Activated CD8-positive, alpha-beta memory T cell treated with anti-CD3 and anti-CD28 coated beads, Interleukin-2, amount 50 U/mL, for 4 hours (primary cell): Measurements from ENCODE around the gene SMAD2.
A peak's percentile ranks its signal among the peaks of the same experiment; 100 is the strongest.
"Not testable (repeated sequence)": the region's sequence is repeated elsewhere in the genome, so short reads cannot be mapped to it uniquely, and the experiment has no call there.

Source experiments
- DNase-seq: peaks from one replicate; pipeline ENCODE4 v3.0.0-alpha.2; 2020

SMAD2 gene

DNA sequence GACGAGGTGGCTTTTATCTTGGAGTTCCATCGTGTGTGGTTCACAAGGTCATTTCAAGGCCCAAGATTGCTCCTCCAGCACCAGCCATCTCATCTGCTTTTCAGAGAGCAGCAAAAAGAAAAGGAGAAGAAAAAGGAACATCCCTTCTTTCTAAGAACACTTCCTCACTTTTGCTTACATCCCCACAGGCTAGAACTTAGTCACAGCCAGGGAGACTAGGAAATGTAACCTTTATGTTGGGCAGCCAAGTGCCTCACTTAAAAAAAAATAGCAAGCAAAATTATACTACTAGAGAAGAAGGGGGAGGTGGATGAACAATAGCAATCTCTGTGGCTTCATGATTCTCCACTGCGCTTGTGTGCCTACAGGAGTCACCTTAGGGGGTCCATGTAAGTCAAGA is 141.8 kb downstream of the SMAD2 start:
- DNase-seq: no peak

DNA sequence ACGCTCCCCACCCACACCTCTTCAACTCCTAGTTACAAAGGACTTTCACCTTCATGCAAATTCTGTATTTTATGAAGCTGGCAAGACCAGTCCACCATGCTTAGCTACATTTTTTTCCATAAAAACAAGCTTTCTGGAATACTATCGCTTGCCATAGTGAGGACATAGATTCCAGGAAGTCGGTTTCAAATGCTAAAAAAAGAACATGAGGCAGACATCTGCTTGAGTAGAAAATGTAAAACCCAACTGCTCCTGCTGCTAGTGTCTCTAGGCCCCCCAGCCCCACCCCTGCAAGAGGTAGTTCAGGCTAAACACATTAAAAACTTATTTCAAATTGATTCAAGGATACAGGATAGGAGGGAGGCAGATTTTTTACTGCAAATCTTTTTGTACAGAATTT is 148.9 kb downstream of the SMAD2 start:
- DNase-seq: no peak

DNA sequence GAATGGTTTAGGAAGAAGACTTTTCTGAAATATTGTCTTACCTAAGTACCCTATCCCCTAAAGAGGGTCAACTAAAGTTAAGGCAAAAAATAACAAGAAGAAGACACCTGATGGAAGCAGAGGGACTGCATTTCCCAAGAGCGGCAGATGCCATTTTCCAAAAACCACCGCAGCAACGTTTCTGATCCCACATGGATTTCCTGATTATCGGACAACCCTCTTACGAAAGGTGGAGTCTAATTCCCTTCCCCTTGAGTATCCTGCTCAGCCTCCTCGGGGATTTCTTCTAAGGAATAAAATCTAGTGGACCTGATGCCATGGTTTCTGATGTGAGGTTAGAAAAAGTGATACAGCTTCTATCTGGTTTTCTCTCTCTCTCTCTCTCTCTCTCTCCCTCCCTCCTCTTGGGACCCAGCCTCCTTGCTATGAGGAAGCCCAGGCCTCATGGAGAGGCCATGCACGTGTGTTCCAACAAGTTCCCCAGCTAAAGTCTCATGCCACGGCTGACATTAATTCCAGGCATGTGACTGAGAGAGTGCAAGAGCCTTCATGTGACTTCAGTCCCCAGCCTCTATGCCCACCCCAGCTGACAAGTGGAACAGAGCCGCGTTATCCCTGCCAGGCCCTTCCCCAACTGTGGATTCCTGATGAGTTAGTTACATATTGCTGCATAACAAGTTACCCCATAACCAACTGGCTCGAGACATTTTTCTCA is 150.3 kb downstream of the SMAD2 start:
- DNase-seq: no peak

DNA sequence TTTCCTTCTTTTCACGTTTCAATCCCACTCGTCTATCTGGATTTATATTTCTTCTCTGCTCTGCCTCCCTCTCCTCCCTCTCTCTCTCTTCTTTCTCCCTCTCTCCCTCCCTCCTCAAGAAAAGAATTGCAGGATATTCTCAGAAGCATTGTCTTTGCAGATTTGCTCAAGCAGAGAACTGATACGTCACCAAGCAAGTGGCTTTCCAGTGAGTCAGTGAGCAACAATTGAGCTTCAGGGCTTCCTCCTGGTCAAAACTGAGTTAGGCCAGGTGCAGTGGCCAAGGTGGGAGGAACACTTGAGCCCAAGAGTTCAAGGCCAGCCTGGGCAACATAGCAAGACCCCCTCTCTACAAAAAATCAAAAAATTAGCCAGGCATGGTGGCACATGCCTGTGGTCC is 151.1 kb downstream of the SMAD2 start:
- DNase-seq: no peak

DNA sequence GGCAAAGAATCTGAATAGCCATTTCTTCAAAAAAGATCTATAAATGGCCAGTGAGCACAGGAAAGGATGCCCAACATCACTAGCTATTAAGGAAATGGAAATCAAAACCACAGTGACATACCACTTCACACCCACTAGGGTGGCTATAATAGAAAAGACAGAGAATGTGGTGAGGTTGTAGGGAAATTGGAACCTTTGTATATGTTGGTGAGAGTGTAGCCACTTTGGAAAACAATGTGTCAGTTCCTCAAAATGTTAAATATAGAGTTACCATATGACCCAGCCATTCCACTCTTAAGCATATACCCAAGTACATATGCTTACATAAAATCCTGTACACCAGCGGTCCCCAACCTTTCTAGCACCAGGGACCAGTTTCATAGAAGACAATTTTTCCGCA is 152.8 kb downstream of the SMAD2 start:
- DNase-seq: no peak

DNA sequence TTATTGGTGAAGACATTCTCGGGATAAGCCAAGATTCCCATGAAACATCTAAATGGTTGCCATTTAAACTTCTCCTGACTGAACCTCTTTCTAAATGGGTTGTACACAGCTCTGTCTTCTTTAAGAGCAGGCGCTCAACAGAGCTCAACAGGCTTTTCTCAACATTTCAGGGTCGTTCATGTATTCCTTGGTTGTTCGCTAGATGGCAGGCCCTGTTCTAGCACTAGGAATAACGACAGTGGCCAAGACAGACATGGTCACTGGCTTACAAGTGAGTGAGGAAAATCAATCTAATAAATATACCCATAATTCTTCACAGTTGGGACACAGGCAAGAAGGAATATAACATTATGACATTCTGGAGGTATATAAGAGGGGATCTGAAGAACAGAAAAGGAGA is 154.5 kb downstream of the SMAD2 start:
- no peak for DNase-seq

DNA sequence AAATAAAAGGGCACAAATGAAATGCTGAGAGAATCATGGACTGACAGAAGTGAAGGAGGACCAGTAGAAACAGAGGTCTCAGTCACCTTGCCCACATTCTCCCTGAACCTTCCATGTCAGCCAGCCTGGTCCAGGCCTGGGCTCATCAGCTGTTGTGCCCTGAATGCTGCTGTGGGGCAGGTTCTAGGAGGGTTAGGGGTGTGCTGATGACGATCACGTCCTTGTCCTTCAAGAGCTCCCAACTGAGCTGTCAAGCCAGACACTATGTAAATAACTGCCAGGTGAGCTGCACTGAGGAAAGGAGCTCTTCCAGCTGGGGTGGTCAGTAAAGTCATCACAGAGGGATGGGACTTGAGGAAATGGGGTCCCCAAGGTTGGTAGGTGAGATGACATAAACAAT is 156.5 kb downstream of the SMAD2 start:
- no peak for DNase-seq

DNA sequence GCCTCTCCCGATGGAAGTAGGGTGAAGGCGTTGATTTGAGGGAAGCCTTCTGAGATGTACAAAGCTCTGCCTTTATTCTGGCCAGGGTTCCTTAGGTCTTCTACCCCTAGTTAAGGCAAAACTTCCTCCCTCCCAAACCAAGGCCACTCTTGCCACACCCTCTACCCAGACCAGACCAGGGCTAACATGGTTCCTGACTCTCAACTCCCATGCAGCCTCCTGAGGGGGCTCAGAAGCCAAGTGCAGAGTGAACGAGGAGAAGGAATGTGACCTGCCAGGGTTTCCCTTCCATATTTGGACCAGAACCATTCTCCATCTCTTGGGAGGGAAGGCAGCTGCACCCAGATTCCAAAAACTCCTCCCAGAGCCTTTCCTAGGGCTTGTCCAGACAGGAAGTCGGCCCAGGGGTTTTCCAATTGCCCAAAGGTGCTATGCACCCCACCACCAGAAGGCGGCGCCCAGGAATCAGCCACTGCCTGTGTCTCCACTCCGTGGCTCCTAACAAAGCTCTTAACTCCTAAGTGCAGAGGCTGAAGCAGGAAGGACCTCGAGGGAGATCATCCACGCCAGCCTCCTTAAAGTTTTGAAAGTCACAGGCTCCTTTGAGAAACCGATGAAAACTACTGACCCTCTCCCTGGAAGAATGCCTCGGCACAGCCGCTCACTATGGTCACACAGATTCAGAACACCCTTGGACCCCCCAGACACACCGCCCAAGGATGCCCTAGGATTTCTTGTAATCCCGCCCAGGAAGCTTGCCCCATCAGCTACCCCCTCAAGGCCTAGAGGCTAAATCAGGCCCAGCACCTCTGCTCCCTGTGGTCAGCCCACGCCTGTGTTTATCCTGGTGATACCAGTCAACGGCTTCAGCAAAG is 157.8 kb downstream of the SMAD2 start:
- peak; percentile 61 for DNase-seq

DNA sequence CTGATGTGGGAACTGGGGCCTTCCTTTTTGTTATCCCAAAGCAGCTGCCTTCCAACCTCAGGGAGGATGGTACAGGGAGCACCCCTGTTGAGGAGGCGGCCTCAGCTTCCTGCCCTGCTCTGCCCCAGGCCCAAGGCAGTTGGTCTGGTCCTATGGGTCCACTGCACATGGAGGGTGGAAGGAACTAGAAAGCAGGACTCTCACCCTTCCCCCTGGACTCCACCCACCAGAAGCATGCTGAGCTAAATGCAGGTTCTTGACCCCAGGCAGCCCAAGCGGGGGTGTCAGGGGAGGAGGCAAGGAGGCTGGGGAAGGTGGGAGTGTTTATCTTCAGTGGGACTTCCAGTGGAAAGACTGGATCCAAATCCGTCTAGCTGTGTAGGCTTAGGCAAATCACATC is 158.5 kb downstream of the SMAD2 start:
- no peak for DNase-seq

DNA sequence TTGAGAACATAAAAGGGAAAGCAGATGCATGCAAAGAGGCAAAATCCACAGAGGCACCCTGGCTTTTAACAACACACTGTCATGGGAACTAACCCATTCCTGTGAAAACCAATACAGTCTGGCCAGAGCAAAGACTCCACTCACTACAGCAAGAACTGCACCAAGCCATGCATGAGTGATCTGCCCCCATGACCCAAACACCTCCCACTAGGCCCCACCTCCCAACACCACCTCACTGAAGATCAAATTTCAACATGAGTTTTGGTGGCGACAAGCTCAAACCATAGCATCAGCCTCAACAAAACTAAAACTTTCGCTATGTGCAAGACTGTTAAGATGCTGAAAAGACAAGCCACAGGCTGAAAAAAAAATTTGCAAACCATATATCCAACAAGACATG is 162.8 kb downstream of the SMAD2 start:
- no peak for DNase-seq

DNA sequence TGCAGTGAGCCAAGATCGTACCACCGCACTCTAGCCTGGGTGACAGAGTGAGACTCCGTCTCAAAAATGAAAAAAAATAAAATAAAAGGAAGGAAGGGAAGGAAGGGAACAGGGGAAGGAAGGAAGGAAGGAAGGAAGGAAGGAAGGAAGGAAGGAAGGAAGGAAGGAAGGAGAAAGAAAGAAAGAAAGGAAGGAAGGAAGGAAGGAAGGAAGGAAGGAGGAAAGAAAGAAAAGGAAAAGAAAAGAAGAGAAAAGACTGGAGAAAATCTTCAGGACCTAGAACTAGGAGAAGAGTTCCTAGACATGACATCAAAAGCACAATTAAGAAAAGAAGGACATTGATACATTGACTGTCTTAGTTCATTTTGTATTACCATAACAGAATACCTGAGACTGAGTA is 163.3 kb downstream of the SMAD2 start:
- not testable (repeated sequence) for DNase-seq
